ENCODE results near the gene RNF150.

DNA sequence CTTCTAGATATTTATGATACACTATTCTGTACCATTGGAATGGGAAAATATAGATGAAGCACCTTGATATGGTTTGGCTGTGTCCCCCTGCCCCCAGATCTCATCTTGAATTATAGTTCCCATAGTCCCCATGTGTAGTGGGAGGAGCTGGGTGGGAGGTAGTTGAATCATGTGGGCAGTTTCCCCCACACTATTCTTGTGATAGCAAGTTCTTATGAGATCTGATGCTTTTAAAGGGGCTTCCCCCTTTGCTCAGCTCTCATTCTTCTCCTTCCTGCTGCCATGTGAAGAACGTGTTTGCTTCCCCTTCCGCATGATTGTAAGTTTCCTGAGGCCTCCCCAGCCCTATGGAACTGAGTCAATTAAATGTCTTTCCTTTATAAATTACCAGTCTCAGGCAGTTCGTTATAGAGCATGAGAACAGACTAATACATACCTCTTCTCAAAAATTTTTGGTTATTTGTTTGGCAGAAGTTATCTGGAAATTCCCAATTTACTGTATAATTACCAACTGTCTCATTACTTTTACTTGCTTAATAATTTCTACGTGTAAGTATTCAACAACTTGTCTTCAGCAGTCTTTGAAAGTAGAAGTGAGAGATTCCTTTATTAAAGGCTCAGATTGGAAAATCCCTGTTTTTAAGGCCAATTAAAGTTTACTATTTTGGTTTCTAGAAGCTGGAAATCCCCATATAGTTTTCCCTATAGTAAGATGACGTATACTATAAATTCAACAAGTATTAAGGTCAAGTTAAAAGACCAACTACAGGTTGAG is 152.7 kb downstream of the RNF150 start:
- TF ChIP-seq CTCF (IDR thresholded peaks at IDR 0.05) (no peak), POLR2A (IDR thresholded peaks at IDR 0.05) (no peak)

All from sigmoid colon (tissue), 3 donors.